Mammary epithelial cell (primary cell): ENCODE results near the gene ZNF653.

Experiments used
- EZH2 ChIP-seq: IDR thresholded peaks from 2 replicates; pipeline ENCODE4 v1.6.1; 2012; ENCODE audit warnings: low read length, inconsistent platforms, borderline replicate concordance
- TF ChIP-seq, protein P1 (sequence below), 2 donors: IDR thresholded peaks in 1 of 2; conservative IDR thresholded peaks in 1 of 2; 2 replicates each; pipeline ENCODE4 v1.5.1; 2011 to 2012; ENCODE audit warnings: inconsistent platforms in 2 of 2, low read length in 2 of 2, mild to moderate bottlenecking in 2 of 2, control low read depth in 1 of 2, low read depth in 1 of 2; ENCODE audit not compliant: insufficient read depth in 1 of 2; ENCODE audit errors: extremely low read depth in 1 of 2

DNA sequence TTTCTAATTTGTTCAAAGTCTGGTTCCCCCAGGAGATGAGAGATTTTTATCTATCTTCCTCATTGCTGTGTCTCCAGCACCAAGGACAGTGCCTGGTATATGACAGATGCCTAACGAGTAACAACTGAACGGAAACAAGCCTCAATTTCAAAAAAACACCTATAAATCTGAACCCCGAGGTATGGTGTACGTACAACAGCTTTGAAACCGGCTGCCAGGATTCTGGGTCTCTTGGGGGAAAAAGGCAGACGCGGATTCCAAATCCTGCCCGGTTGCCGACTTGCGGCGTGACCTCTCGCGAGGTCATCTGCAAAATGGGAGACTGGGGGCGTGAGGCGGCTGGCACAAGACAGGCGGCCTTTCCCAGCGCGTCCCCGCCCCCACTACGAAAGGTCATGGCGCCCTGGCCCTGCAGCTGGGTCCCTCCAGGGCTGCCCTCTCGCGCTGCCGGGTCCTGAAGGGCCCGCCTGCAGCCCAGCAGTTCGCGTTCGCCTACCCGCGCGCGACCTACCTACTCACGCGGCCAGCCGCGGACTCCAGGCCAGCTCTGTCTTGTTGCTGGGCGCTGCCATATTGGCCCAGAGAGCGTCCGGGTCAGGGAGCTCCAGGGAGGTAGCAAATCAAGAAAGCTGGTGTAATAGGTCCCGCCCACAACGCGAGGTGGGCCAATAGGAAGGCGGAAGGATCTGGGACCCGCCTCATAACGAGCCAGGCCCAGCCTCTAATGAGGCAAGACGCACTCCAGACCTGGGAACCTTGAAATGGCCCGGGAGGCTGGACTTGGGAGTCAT lies 23.1 kb upstream of the ZNF653 start, which contains the start of gene ECSIT:
- TF ChIP-seq, protein P1, sequence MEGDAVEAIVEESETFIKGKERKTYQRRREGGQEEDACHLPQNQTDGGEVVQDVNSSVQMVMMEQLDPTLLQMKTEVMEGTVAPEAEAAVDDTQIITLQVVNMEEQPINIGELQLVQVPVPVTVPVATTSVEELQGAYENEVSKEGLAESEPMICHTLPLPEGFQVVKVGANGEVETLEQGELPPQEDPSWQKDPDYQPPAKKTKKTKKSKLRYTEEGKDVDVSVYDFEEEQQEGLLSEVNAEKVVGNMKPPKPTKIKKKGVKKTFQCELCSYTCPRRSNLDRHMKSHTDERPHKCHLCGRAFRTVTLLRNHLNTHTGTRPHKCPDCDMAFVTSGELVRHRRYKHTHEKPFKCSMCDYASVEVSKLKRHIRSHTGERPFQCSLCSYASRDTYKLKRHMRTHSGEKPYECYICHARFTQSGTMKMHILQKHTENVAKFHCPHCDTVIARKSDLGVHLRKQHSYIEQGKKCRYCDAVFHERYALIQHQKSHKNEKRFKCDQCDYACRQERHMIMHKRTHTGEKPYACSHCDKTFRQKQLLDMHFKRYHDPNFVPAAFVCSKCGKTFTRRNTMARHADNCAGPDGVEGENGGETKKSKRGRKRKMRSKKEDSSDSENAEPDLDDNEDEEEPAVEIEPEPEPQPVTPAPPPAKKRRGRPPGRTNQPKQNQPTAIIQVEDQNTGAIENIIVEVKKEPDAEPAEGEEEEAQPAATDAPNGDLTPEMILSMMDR (conservative IDR thresholded peaks at IDR 0.05 in 1 of 2, IDR thresholded peaks at IDR 0.05 in 1 of 2; ENCODE audit: extremely low read depth in 1 of 2, insufficient read depth in 1 of 2, low read depth in 1 of 2, low read length in 2 of 2) = peak in 1 of 2 donors; percentile 7
- no peak for TF ChIP-seq EZH2
